ENCODE results near the gene RARG.
A peak's percentile ranks its signal among the peaks of the same experiment; 100 is the strongest.

Gene RARG

GRCh38 chr12:53239643-53240258 lies 7.7 kb upstream of the RARG start:
- Histone ChIP-seq H3K4me1 (ENCODE audit: control insufficient read depth, insufficient read depth, low read length) (no peaks in the 10 kb centered on the region), H3K9me3 (ENCODE audit: control insufficient read depth, insufficient read depth, low read depth, low read length) (no peaks in the 10 kb centered on the region), H3K27ac (ENCODE audit: extremely low read depth, low read depth, low read length) (no peak overlapping the region), H3K4me3 (ENCODE audit: low read depth, low read length) (no peak overlapping the region), H3K36me3 (ENCODE audit: control insufficient read depth in 2 of 2, insufficient read depth in 1 of 2, low read length in 2 of 2) (no peaks in the 10 kb centered on the region)
- CTCF ChIA-PET, result interaction anchor here (0.6 to 4.1 kb wide), 3 partner anchors 22 to 113 kb away, joined by 3 to 14 read pairs (median 4); no protein-coding TSS in a partner anchor
- POLR2A ChIA-PET, result no interaction called here
- TF ChIP-seq ZNF501 (tag by site-specific recombination; IDR thresholded peaks at IDR 0.05) (no peak), ZNF777 (tag by site-specific recombination; IDR thresholded peaks at IDR 0.05; ENCODE audit: borderline replicate concordance) (no peak), GLI4 (tag by site-specific recombination; IDR thresholded peaks at IDR 0.05) (no peak), ZBTB8A (tag by site-specific recombination; IDR thresholded peaks at IDR 0.05) (no peak), ZNF16 (tag by site-specific recombination; IDR thresholded peaks at IDR 0.05; ENCODE audit: low read depth) (no peak), ZNF596 (tag by site-specific recombination; IDR thresholded peaks at IDR 0.05) (no peak), ZNF157 (tag by site-specific recombination; IDR thresholded peaks at IDR 0.05) (no peak), ZNF18 (tag by site-specific recombination; IDR thresholded peaks at IDR 0.05) (no peak)

GRCh38 chr12:53236443-53237111 lies 4.6 kb upstream of the RARG start:
- H3K36me3 ChIP-seq (ENCODE audit: control insufficient read depth in 2 of 2, insufficient read depth in 1 of 2, low read length in 2 of 2), result no peaks in the 10 kb centered on the region
- ChIA-PET POLR2A (no interaction called here), CTCF (interaction anchor here (0.8 to 1.3 kb wide), 3 partner anchors 12 to 86 kb away, joined by 3 to 5 read pairs (median 3); no protein-coding TSS in a partner anchor)
- TF ChIP-seq ZNF664 (tag by site-specific recombination; IDR thresholded peaks at IDR 0.05), result peak; percentile 88
- 0 out of 2 replicates have a peak, but pooled peaks have one; percentile 6 for TF ChIP-seq SCRT2 (tag by site-specific recombination; IDR thresholded peaks at IDR 0.05)
- no peak for TF ChIP-seq BCL6B (tag by site-specific recombination; IDR thresholded peaks at IDR 0.05)
- peaks cover 12% of the 10 kb centered on the region for H3K4me1 ChIP-seq (ENCODE audit: control insufficient read depth, insufficient read depth, low read length)
- no peak overlapping the region for H3K4me3 ChIP-seq (ENCODE audit: low read depth, low read length)
- no peak overlapping the region for H3K27ac ChIP-seq (ENCODE audit: extremely low read depth, low read depth, low read length)
- no peaks in the 10 kb centered on the region for H3K9me3 ChIP-seq (ENCODE audit: control insufficient read depth, insufficient read depth, low read depth, low read length)

GRCh38 chr12:53235742-53236442 lies 3.9 kb upstream of the RARG start:
- Histone ChIP-seq H3K9me3 (ENCODE audit: control insufficient read depth, insufficient read depth, low read depth, low read length) (no peaks in the 10 kb centered on the region), H3K4me1 (ENCODE audit: control insufficient read depth, insufficient read depth, low read length) (peaks cover 12% of the 10 kb centered on the region), H3K4me3 (ENCODE audit: low read depth, low read length) (no peak overlapping the region), H3K36me3 (ENCODE audit: control insufficient read depth in 2 of 2, insufficient read depth in 1 of 2, low read length in 2 of 2) (no peaks in the 10 kb centered on the region), H3K27ac (ENCODE audit: extremely low read depth, low read depth, low read length) (no peak overlapping the region)
- ChIA-PET POLR2A (no interaction called here), CTCF (interaction anchor here (0.7 to 1.3 kb wide), 2 partner anchors 32 to 86 kb away, joined by 3 read pairs; partner anchors contain the start of gene ESPL1)
- TF ChIP-seq ZFHX2 (tag by site-specific recombination; conservative IDR thresholded peaks at IDR 0.05), result peak; percentile 72
- TF ChIP-seq ZNF239 (tag by site-specific recombination; IDR thresholded peaks at IDR 0.05), result no peak
- peak; percentile 79 for TF ChIP-seq ZIC2 (tag by site-specific recombination; IDR thresholded peaks at IDR 0.05)
- no peak for TF ChIP-seq ZFP69B (tag by site-specific recombination; IDR thresholded peaks at IDR 0.05)
- peak; percentile 88 for TF ChIP-seq ZNF623 (tag by site-specific recombination; IDR thresholded peaks at IDR 0.05)
- TF ChIP-seq EGR2 (tag by site-specific recombination; IDR thresholded peaks at IDR 0.05; ENCODE audit: low read depth), result peak; percentile 73
- peak; percentile 97 for TF ChIP-seq SCRT2 (tag by site-specific recombination; IDR thresholded peaks at IDR 0.05)
- TF ChIP-seq SCRT1 (tag by site-specific recombination; IDR thresholded peaks at IDR 0.05; ENCODE audit: borderline replicate concordance), result peak; percentile 77; the same call in 1 of the 2 replicates
- no peak for TF ChIP-seq ZNF792 (tag by site-specific recombination; IDR thresholded peaks at IDR 0.05)

Measured in HEK293 (cell line).